Osteocyte (in vitro differentiated cells): ENCODE results near the gene JAZF1. TPM values are rescaled to one million over a fixed set of nuclear protein-coding genes. Genes with fewer than 3 reads are reported as not detected.

Experiments used
- DNase-seq: peaks from one replicate; pipeline ENCODE4 v3.0.0; 2021; ENCODE audit warnings: mixed read lengths; ENCODE audit not compliant: unreplicated experiment; ENCODE audit errors: extremely low spot score
- H3K27ac Mint-ChIP-seq: one replicate; pipeline ENCODE4 v1.8.0; 2021; ENCODE audit warnings: mild to moderate bottlenecking, mixed read lengths; ENCODE audit not compliant: unreplicated experiment
- H3K27me3 Mint-ChIP-seq: one replicate; pipeline ENCODE4 v1.8.0; 2021; ENCODE audit warnings: mixed read lengths; ENCODE audit not compliant: unreplicated experiment
- H3K36me3 Mint-ChIP-seq: one replicate; pipeline ENCODE4 v1.8.0; 2021; ENCODE audit warnings: mixed read lengths; ENCODE audit not compliant: unreplicated experiment
- H3K4me1 Mint-ChIP-seq: one replicate; pipeline ENCODE4 v1.8.0; 2021; ENCODE audit warnings: mixed read lengths; ENCODE audit not compliant: unreplicated experiment
- H3K4me3 Mint-ChIP-seq: one replicate; pipeline ENCODE4 v1.8.0; 2021; ENCODE audit warnings: mild to moderate bottlenecking, moderate library complexity, mixed read lengths; ENCODE audit not compliant: unreplicated experiment
- H3K9me3 Mint-ChIP-seq: one replicate; pipeline ENCODE4 v1.8.0; 2021; ENCODE audit warnings: mixed read lengths; ENCODE audit not compliant: unreplicated experiment
- CTCF ChIP-seq: fragments of 200-600 bp; sonication (generic); IDR thresholded peaks from 2 replicates; pipeline ENCODE4 v1.5.0; 2021; ENCODE audit warnings: antibody characterized with exemption, mild to moderate bottlenecking, moderate library complexity
- total RNA-seq: library from RNA; stranded (reverse); gene quantifications from 2 replicates; pipeline ENCODE4 v1.2.1, GENCODE V29; 2021

JAZF1 gene
- total RNA-seq, 1 donor from 2014 or later: 19.8 TPM

DNA sequence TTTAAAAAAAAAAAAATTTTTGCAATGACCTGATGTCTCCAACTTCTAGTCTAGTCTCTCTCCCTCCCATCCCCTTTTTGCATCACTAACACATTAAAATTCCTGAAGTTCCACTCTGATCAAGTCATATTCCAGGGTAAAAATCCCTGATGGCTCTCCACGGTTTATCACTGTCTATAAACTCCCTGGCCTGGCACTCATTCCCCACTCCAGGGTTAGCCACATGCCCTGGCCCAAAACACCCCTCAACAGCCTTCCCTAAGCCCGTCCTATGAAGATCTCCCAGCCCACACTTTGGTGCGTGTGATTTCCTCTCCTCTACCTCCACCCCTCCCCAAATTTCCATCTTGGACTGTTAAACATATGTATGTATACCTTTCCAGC lies 125.4 kb downstream of the JAZF1 start:
- H3K36me3 Mint-ChIP-seq: peaks cover 5% of the 10 kb centered on the region
- no peaks in the 10 kb centered on the region for H3K9me3 Mint-ChIP-seq
- peaks cover 31% of the 10 kb centered on the region for H3K4me1 Mint-ChIP-seq
- no peak overlapping the region for H3K27ac Mint-ChIP-seq
- H3K4me3 Mint-ChIP-seq: no peak overlapping the region
- no peak for TF ChIP-seq CTCF
- no peaks in the 10 kb centered on the region for H3K27me3 Mint-ChIP-seq
- DNase-seq: no peak

- Mint-ChIP-seq H3K4me1 (peaks cover 31% of the 10 kb centered on the region), H3K36me3 (peaks cover 4% of the 10 kb centered on the region), H3K27ac (no peak overlapping the region), H3K9me3 (no peaks in the 10 kb centered on the region), H3K27me3 (no peaks in the 10 kb centered on the region), H3K4me3 (no peak overlapping the region)
- TF ChIP-seq CTCF: no peak
- no peak for DNase-seq
These were observed 125.9 kb downstream of the JAZF1 start for GRCh38 chr7:28054531-28055160.

GRCh38 chr7:28052933-28053332 lies 127.7 kb downstream of the JAZF1 start:
- H3K4me1 Mint-ChIP-seq: peaks cover 31% of the 10 kb centered on the region
- no peaks in the 10 kb centered on the region for H3K36me3 Mint-ChIP-seq
- TF ChIP-seq CTCF: no peak
- no peaks in the 10 kb centered on the region for H3K27me3 Mint-ChIP-seq
- no peak for DNase-seq
- H3K9me3 Mint-ChIP-seq: no peaks in the 10 kb centered on the region
- H3K4me3 Mint-ChIP-seq: no peak overlapping the region
- no peak overlapping the region for H3K27ac Mint-ChIP-seq

GRCh38 chr7:28048694-28049093 lies 131.9 kb downstream of the JAZF1 start:
- no peak overlapping the region for H3K27ac Mint-ChIP-seq
- H3K27me3 Mint-ChIP-seq: no peaks in the 10 kb centered on the region
- H3K36me3 Mint-ChIP-seq: no peaks in the 10 kb centered on the region
- DNase-seq: no peak
- TF ChIP-seq CTCF: no peak
- H3K4me1 Mint-ChIP-seq: peaks cover 16% of the 10 kb centered on the region
- H3K9me3 Mint-ChIP-seq: no peaks in the 10 kb centered on the region
- no peak overlapping the region for H3K4me3 Mint-ChIP-seq

- H3K27ac Mint-ChIP-seq: no peak overlapping the region
- H3K4me3 Mint-ChIP-seq: no peak overlapping the region
- no peaks in the 10 kb centered on the region for H3K36me3 Mint-ChIP-seq
These were observed 134.6 kb downstream of the JAZF1 start for GRCh38 chr7:28046035-28046434.

More at GRCh38 chr7:28046035-28046434, 134.6 kb downstream of the JAZF1 start:
- H3K27me3 Mint-ChIP-seq: no peaks in the 10 kb centered on the region
- H3K9me3 Mint-ChIP-seq: peaks cover 8% of the 10 kb centered on the region
- no peak for DNase-seq
- TF ChIP-seq CTCF: no peak
- peaks cover 17% of the 10 kb centered on the region for H3K4me1 Mint-ChIP-seq
